Stimulated activated CD4-positive, alpha-beta T cell treated with anti-CD3 and anti-CD28 coated beads, Interleukin-15, amount 100 ng/mL, for 24 hours (primary cell): ENCODE measurements around the gene MAP3K5.

Experiments
- DNase-seq: peaks from one replicate; pipeline ENCODE4 v3.0.0-alpha.2; 2020

The MAP3K5 gene

GRCh38 chr6:136672144-136672543, 120.1 kb downstream of the MAP3K5 start:
- no peak for DNase-seq

DNA sequence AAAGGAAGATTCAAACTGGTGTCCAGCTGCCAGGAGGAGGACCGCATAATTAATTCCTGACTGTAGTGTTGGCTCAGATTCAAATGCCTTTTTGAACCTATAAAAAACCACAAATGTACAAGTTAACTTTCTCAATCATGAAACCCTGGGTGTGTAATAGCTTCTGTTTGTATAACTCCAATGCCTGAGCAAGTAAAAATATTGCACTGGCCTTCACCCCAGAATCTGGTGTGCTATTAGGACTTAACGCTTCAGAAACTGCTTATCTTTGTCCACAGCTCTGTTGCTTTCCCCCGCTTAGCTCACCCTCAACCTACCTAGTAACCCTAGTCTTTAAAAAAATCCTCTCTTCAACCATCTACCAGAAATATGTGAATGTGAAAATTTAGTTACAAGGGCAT, 123.0 kb downstream of the MAP3K5 start:
- DNase-seq: no peak

DNA sequence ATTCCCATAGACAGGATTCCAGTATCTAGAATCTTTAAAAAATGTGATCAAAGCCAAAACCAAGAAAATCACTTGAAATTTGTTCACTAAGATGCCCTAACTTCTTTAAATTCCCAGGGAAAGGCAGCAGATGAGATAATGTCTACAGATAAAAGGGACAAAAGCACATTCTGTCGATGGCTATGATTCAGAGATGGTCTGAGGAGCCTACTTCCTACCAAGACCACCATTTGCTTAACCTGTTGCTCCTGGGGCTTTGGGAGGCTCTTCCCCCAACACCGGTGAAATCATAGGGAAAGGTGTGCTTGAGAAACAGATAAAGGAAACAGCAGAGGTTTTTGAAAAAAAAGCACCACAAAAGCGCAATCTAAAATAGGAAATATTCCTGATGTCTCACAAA, 123.7 kb downstream of the MAP3K5 start:
- no peak for DNase-seq

GRCh38 chr6:136666041-136666440, 126.2 kb downstream of the MAP3K5 start:
- no peak for DNase-seq

GRCh38 chr6:136662347-136663237, 129.7 kb downstream of the MAP3K5 start:
- DNase-seq: no peak

DNA sequence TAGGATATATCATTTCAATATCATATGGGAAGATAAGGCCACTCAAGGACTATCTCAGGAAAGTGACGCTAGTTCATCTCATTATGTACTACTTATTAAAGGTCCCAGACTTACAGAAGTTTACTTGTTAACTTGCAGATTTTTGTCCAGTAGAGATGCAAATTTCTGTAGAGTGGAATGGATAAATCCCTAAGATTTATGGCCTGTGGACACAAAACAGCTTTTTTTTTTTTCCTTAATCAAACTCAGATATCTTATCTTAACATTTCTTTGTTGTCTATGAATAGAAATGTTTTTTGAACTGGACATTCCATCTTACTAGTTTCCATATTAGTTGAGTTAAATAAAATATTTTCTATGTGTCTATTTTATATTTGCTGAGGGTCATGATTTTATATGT, 131.6 kb downstream of the MAP3K5 start:
- no peak for DNase-seq

- DNase-seq: no peak
Measured at GRCh38 chr6:136659991-136660499, 132.2 kb downstream of the MAP3K5 start.

- DNase-seq: no peak
Measured at GRCh38 chr6:136658711-136659110, 133.6 kb downstream of the MAP3K5 start.

- DNase-seq: no peak
Measured at GRCh38 chr6:136657666-136658065, 134.6 kb downstream of the MAP3K5 start.

GRCh38 chr6:136656121-136656520, 136.2 kb downstream of the MAP3K5 start:
- DNase-seq: no peak

GRCh38 chr6:136655239-136656014, 136.8 kb downstream of the MAP3K5 start:
- DNase-seq: no peak

DNA sequence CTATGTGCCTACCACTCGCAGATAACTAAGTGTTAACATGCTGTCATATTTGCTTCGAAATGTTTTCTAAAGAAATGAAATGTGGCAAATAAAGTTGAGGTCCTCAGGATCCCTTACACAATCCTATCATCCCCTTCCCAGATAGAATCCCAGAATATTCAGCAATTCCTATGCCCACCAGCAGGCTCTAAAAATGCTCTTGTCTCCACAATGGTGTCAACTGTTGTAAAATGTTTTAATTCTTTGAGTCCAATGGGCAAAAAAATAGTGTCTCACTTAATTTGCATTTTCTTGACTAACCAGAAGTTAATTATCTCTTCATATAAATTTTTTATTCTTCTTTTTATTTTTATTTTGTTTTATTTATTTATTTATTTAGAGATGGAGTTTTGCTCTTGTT, 138.2 kb downstream of the MAP3K5 start:
- no peak for DNase-seq

DNA sequence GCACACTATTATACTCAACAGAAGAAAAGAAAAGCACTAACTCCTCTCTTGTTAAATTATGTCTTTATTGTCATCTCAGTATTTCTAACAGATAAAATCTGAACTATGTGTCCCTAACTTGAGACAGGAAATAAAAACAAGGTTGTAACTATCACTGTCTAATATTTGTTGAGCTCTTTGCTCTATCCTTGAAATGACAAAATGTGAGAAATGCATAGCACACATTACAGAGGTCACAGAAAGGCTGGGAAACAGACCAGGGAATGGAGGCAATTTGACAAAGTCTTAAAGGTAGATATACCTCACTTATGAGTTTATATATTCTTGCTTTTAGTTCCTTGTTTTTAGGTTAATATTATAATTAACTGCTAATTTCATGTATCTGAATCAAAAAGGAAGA, 139.6 kb downstream of the MAP3K5 start:
- no peak for DNase-seq

DNA sequence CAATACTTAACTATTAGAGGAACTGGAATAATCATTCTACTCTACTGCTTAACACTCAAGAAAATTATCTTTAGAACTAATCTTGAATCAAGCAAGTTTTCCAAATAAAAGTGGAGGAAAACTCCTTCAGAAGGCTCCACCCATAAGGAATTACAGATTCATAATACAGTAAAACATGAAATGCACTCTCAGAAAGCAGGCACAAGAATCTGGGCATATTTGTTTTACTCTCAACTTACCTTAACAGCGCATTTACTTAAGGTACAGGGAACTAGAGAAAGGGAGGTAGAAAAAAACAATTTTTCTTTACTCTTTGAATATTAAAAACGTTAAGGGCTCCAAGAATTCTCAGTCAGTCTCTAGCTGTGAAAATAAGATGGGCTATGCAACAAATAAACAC, 140.3 kb downstream of the MAP3K5 start:
- DNase-seq: no peak

- DNase-seq: peak; percentile 56
Measured at GRCh38 chr6:136647363-136647852, 144.9 kb downstream of the MAP3K5 start.

DNA sequence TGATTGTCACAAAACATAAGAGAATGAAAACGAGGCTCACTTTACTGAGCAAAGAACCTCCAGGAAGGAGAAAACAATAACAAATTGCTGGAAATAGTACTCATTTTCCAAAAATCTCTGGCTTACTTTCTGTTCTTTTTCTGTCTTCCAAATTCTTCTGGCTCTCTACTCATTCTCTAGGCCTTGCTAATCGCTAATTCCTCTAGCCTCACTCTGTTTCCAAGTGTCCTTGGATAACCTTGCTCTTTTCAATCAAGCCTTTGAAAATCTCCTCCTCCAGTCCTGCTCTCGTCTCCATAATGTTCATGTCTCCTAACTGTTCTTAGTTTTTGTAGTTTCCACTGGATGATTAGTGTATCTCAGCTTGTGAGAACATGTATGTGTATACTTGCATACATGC, 145.9 kb downstream of the MAP3K5 start:
- DNase-seq: no peak

GRCh38 chr6:136644597-136644952, 147.7 kb downstream of the MAP3K5 start:
- DNase-seq: no peak

GRCh38 chr6:136643850-136644596, 148.3 kb downstream of the MAP3K5 start:
- peak; percentile 88 for DNase-seq

- DNase-seq: no peak
Measured at GRCh38 chr6:136641873-136642465, 150.3 kb downstream of the MAP3K5 start.

- DNase-seq: no peak
Measured at GRCh38 chr6:136641166-136641565, 151.1 kb downstream of the MAP3K5 start.

DNA sequence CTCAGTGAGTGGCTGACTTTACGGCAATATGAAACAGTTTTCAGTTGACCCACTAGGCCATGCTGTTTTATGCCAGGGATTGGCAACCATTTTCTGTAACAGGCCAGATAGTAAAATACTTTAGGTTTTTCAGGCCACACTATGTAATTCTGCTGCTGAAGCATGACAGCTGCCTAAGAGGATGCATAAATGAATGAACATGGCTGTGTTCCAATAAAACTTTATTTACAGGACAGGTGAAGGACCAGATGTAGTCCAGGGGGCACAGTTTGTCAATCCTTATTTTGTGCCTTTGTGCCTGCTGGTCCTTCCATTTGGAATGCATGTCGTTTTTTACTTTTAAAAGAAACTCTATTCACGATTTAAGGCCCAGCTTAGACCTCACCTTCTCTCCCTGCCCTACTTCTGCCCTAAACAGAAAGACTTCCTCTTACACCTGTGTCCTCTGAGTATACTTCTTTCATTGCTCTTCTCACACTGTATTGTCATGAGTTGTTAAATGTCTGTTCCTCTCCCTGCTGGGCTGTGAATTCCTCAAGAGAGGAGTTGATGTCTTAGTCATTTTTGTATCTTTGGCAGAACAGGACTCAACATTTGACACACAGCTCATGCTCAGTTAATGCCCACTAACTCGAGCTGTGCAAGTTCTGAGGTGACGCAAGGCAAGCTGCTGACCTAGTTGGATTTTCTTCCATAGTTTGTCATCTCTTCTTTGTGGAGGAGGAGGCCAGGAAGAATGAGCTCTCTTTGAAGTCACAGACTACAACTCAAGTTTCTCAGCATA, 152.0 kb downstream of the MAP3K5 start:
- DNase-seq: no peak

- no peak for DNase-seq
Measured at GRCh38 chr6:136639702-136640101, 152.6 kb downstream of the MAP3K5 start.
